B cell (primary cell): ENCODE measurements around the gene RAD54L2. TPM values are rescaled to one million over a fixed set of nuclear protein-coding genes. Genes with fewer than 3 reads are reported as not detected.

Source experiments
- ATAC-seq: fragments of 200-7000 bp; cut with Tn5 transposase; one replicate; pipeline ENCODE4 v1.10.0; 2021; ENCODE audit warnings: low read depth, mild to moderate bottlenecking, moderate number of reproducible peaks, moderate library complexity
- CTCF ChIA-PET: fragments of 350-600 bp; sonication (Branson Sonifier 250); formaldehyde crosslinking; loops from one replicate; lab custom pipeline; 2021; ENCODE audit warnings: antibody characterized with exemption, inconsistent platforms; lab: Charles Lee
- POLR2A ChIA-PET: fragments of 350-600 bp; sonication (Branson Sonifier 250); formaldehyde crosslinking; loops from one replicate; lab custom pipeline; 2021; ENCODE audit warnings: antibody characterized with exemption; lab: Charles Lee
- DNase-seq: peaks from one replicate; pipeline ENCODE4 v3.0.0; 2013
- H2AFZ ChIP-seq: 2 replicates; pipeline ENCODE4 v1.6.1; 2012; ENCODE audit warnings: mild to moderate bottlenecking, low read depth, low read length; ENCODE audit not compliant: insufficient read depth, poor library complexity, severe bottlenecking
- H3K27ac ChIP-seq, 2 donors: 1 replicate in 1 of 2; 2 replicates in 1 of 2; pipeline ENCODE4 v1.5.1; 2012 to 2013; ENCODE audit warnings: low read length in 2 of 2, mild to moderate bottlenecking in 2 of 2, moderate library complexity in 1 of 2
- H3K27me3 ChIP-seq, 4 experiments: fragments of 200-600 bp in 1 of 4; sonication (generic) in 1 of 4; replicated peaks in 1 of 4; 1 replicate in 2 of 4; 2 replicates in 2 of 4; pipeline versions ENCODE4 v1.6.1 to v1.7.0; 2013 to 2016; ENCODE audit warnings: low read length in 3 of 4, mild to moderate bottlenecking in 2 of 4, mixed read lengths in 1 of 4, moderate library complexity in 1 of 4; ENCODE audit not compliant: insufficient read depth in 4 of 4, control insufficient read depth in 3 of 4; ENCODE audit errors: control extremely low read depth in 1 of 4
- H3K36me3 ChIP-seq, 2 experiments: replicated peaks in 1 of 2; 1 replicate in 1 of 2; 2 replicates in 1 of 2; pipeline versions ENCODE4 v1.6.1 to v1.7.1; 2013; ENCODE audit warnings: low read length in 1 of 2; ENCODE audit not compliant: insufficient read depth in 2 of 2, control insufficient read depth in 1 of 2; ENCODE audit errors: control extremely low read depth in 1 of 2, extremely low read depth in 1 of 2
- H3K4me1 ChIP-seq, 2 donors: fragments of 200-600 bp in 1 of 2; sonication (generic) in 1 of 2; 1 replicate in 1 of 2; 2 replicates in 1 of 2; pipeline versions ENCODE4 v1.5.1 to v1.6.1; 2013 to 2017; ENCODE audit warnings: low read length in 2 of 2; ENCODE audit not compliant: control insufficient read depth in 2 of 2, insufficient read depth in 2 of 2
- H3K4me2 ChIP-seq: replicated peaks from 2 replicates; pipeline ENCODE3; 2012; ENCODE audit warnings: mild to moderate bottlenecking, low read depth, low read length; ENCODE audit not compliant: poor library complexity, severe bottlenecking
- H3K4me3 ChIP-seq, 5 experiments: fragments of 200-600 bp in 1 of 5; sonication (generic) in 1 of 5; 1 replicate in 3 of 5; 2 replicates in 2 of 5; pipeline versions ENCODE4 v1.5.1 to v1.7.0; 2011 to 2016; ENCODE audit warnings: low read length in 4 of 5, mild to moderate bottlenecking in 4 of 5, low read depth in 2 of 5, control low read depth in 1 of 5, moderate library complexity in 1 of 5; ENCODE audit not compliant: insufficient read depth in 1 of 5; ENCODE audit errors: control extremely low read depth in 1 of 5, extremely low read depth in 1 of 5
- H3K79me2 ChIP-seq: fragments of 200-600 bp; sonication (generic); one replicate; pipeline ENCODE4 v1.6.0; 2016; ENCODE audit warnings: low read length; ENCODE audit not compliant: control insufficient read depth, insufficient read depth
- H3K9ac ChIP-seq: fragments of 200-600 bp; sonication (generic); 2 replicates; pipeline ENCODE4 v1.6.1; 2017; ENCODE audit warnings: mild to moderate bottlenecking, low read length, moderate library complexity
- H3K9me3 ChIP-seq, 3 donors: one replicate each; pipeline versions ENCODE4 v1.6.1 to v1.7.1; 2013; ENCODE audit warnings: low read length in 2 of 3; ENCODE audit not compliant: control insufficient read depth in 2 of 3, insufficient read depth in 1 of 3; ENCODE audit errors: control extremely low read depth in 1 of 3
- H4K20me1 ChIP-seq: 2 replicates; pipeline ENCODE4 v1.6.0; 2012; ENCODE audit warnings: mild to moderate bottlenecking, low read length; ENCODE audit not compliant: insufficient read depth, control insufficient read depth, poor library complexity, severe bottlenecking
- H3K27ac Mint-ChIP-seq: one replicate; pipeline ENCODE4 v1.8.0; 2021; ENCODE audit warnings: mixed read lengths
- H3K27me3 Mint-ChIP-seq: one replicate; pipeline ENCODE4 v1.8.0; 2021; ENCODE audit warnings: mixed read lengths
- H3K4me1 Mint-ChIP-seq: one replicate; pipeline ENCODE4 v1.8.0; 2021; ENCODE audit warnings: mixed read lengths
- H3K4me3 Mint-ChIP-seq: one replicate; pipeline ENCODE4 v1.8.0; 2021; ENCODE audit warnings: mixed read lengths
- H3K9me3 Mint-ChIP-seq: one replicate; pipeline ENCODE4 v1.8.0; 2022; ENCODE audit warnings: mixed read lengths; ENCODE audit not compliant: insufficient read depth
- CTCF ChIP-seq: fragments of 200-600 bp; IDR thresholded peaks from one replicate; pipeline ENCODE4 v1.8.0; 2022; ENCODE audit warnings: antibody characterized with exemption, mild to moderate bottlenecking
- EZH2 ChIP-seq: IDR thresholded peaks from 2 replicates; pipeline ENCODE4 v1.6.1; 2012; ENCODE audit warnings: borderline replicate concordance, low read depth, mild to moderate bottlenecking, moderate library complexity, low read length; ENCODE audit not compliant: insufficient read depth, poor library complexity, severe bottlenecking
- WGBS: methylation state at CpG from one replicate; pipeline ENCODE4 v1.1.5; 2013; ENCODE audit warnings: missing lambda C conversion rate; ENCODE audit not compliant: insufficient coverage; 5-methylcytosine and 5-hydroxymethylcytosine counted together
- intact Hi-C: fragments of 100-400 bp; cut with micrococcal nuclease; formaldehyde crosslinking; loops from one replicate; pipeline ENCODE4 v1.10.0; 2022
- polyA plus RNA-seq: library from polyadenylated mRNA; depleted of rRNA; stranded (reverse); fragments of >200 nt; gene quantifications from 2 replicates; pipeline ENCODE4 v1.2.3, GENCODE V29; 2012
- total RNA-seq, 2 donors: library from RNA; stranded (reverse); fragments of 120-200 nt in 1 of 2; gene quantifications; 1 replicate in 1 of 2; 2 replicates in 1 of 2; pipeline versions ENCODE4 v1.2.3 to v1.2.4, GENCODE V29; 2013 to 2022

The RAD54L2 gene
- total and polyA plus RNA-seq, 2 donors (not counting 1 experiment from before 2014, with no cell fraction given): 6.3 to 43.0 TPM

GRCh38 chr3:51500632-51501131, 37.8 kb upstream of the RAD54L2 start:
- H3K27ac Mint-ChIP-seq: peak overlapping the region; percentile 95
- TF ChIP-seq CTCF: no peak
- no peak for TF ChIP-seq EZH2
- no peak for ATAC-seq
- H3K9me3 Mint-ChIP-seq: no peaks in the 10 kb centered on the region
- H2AFZ ChIP-seq: peak overlapping the region; percentile 70
- no peaks in the 10 kb centered on the region for H3K27me3 ChIP-seq
- H3K27ac ChIP-seq: peak overlapping the region; percentile 77 to 82
- H3K9me3 ChIP-seq: no peaks in the 10 kb centered on the region
- H3K4me2 ChIP-seq: peak overlapping the region; percentile 76
- intact Hi-C loops: loop anchor here (1.0 kb wide), 4 partner anchors 21 to 171 kb away; partner anchors contain the start of genes MANF, RAD54L2 and TEX264
- peaks cover 0 to 3% of the 10 kb centered on the region in 2 experiments for H3K36me3 ChIP-seq
- H3K4me3 Mint-ChIP-seq: peak overlapping the region; percentile 88
- H3K27me3 Mint-ChIP-seq: no peaks in the 10 kb centered on the region
- ChIA-PET CTCF (interaction anchor here (0.5 to 7.1 kb wide), 18 partner anchors 20 to 1752 kb away, joined by 3 to 220 read pairs (median 8); partner anchors contain the start of genes MANF, MAPKAPK3, RAD54L2 and TEX264), POLR2A (interaction anchor here (0.5 to 2.9 kb wide), 18 partner anchors 22 to 1687 kb away, joined by 3 to 35 read pairs (median 5); partner anchors contain the start of genes MANF, RRP9 and TEX264)
- H3K9ac ChIP-seq: peak overlapping the region; percentile 51
- peak overlapping the region in 4 of 5 experiments; percentile 24 to 60 (median 40) for H3K4me3 ChIP-seq
- H3K4me1 Mint-ChIP-seq: peaks cover 17% of the 10 kb centered on the region
- peaks cover 22% of the 10 kb centered on the region for H4K20me1 ChIP-seq
- no peak for DNase-seq
- WGBS: 100% methylated on average over 8 of the region's 14 CpGs
- H3K79me2 ChIP-seq: peaks cover 26% of the 10 kb centered on the region
- peaks cover 9 to 16% of the 10 kb centered on the region in 2 donors for H3K4me1 ChIP-seq
